WTC11 (cell line): ENCODE data around the gene TIMELESS. TPM values are rescaled to one million over a fixed set of nuclear protein-coding genes. Genes with fewer than 3 reads are reported as not detected.

Experiments used
- ATAC-seq: fragments of 200-7000 bp; cut with Tn5 transposase; 2 replicates; pipeline ENCODE4 v1.10.0; 2021; ENCODE audit warnings: mild to moderate bottlenecking, moderate library complexity
- CTCF ChIA-PET: fragments of 300-600 bp; sonication (Branson Sonifier 250); formaldehyde crosslinking; loops from one replicate; lab custom pipeline; 2021; ENCODE audit warnings: antibody characterized with exemption; lab: Charles Lee
- POLR2A ChIA-PET: fragments of 350-600 bp; sonication (Branson Sonifier 250); formaldehyde crosslinking; loops from one replicate; lab custom pipeline; 2021; ENCODE audit warnings: antibody characterized with exemption; lab: Charles Lee
- DNase-seq: peaks from one replicate; pipeline ENCODE4 v3.0.0; 2021; ENCODE audit warnings: low spot score
- H3K27ac Mint-ChIP-seq: 2 replicates; pipeline ENCODE4 v1.8.0; 2021; ENCODE audit warnings: mixed read lengths
- H3K27me3 Mint-ChIP-seq: 2 replicates; pipeline ENCODE4 v1.8.0; 2021; ENCODE audit warnings: low read depth, mild to moderate bottlenecking, moderate library complexity, mixed read lengths
- H3K36me3 Mint-ChIP-seq: 2 replicates; pipeline ENCODE4 v1.8.0; 2021; ENCODE audit warnings: mixed read lengths
- H3K4me1 Mint-ChIP-seq: 2 replicates; pipeline ENCODE4 v1.8.0; 2022; ENCODE audit warnings: mixed read lengths
- H3K4me3 Mint-ChIP-seq: 2 replicates; pipeline ENCODE4 v1.8.0; 2021; ENCODE audit warnings: mild to moderate bottlenecking, moderate library complexity, mixed read lengths
- H3K9me3 Mint-ChIP-seq: 2 replicates; pipeline ENCODE4 v1.8.0; 2021; ENCODE audit warnings: mixed read lengths
- AFF4 ChIP-seq: sonication (generic); formaldehyde crosslinking; IDR thresholded peaks from 2 replicates; pipeline ENCODE4 v1.8.1; 2023; ENCODE audit warnings: mild to moderate bottlenecking, missing genetic modification reagents, borderline replicate concordance
- ARID4B ChIP-seq: sonication (generic); formaldehyde crosslinking; IDR thresholded peaks from 2 replicates; pipeline ENCODE4 v1.8.0; 2023; ENCODE audit warnings: missing genetic modification reagents, mild to moderate bottlenecking, borderline replicate concordance
- ATF2 ChIP-seq: sonication (generic); formaldehyde crosslinking; IDR thresholded peaks from 2 replicates; pipeline ENCODE4 v1.8.1; 2022; ENCODE audit warnings: low read depth, missing genetic modification reagents, borderline replicate concordance
- ATF3 ChIP-seq: sonication (generic); formaldehyde crosslinking; conservative IDR thresholded peaks from 2 replicates; pipeline ENCODE4 v1.8.1; 2022; ENCODE audit warnings: mild to moderate bottlenecking, missing genetic modification reagents
- CBFB ChIP-seq: sonication (generic); formaldehyde crosslinking; IDR thresholded peaks from 2 replicates; pipeline ENCODE4 v1.8.1; 2022; ENCODE audit warnings: mild to moderate bottlenecking, low read depth, missing genetic modification reagents
- E2F1 ChIP-seq: sonication (generic); formaldehyde crosslinking; IDR thresholded peaks from 2 replicates; pipeline ENCODE4 v1.8.0; 2022; ENCODE audit warnings: mild to moderate bottlenecking, missing genetic modification reagents
- FOXK1 ChIP-seq: sonication (generic); formaldehyde crosslinking; IDR thresholded peaks from 2 replicates; pipeline ENCODE4 v1.8.0; 2022; ENCODE audit warnings: mild to moderate bottlenecking, moderate library complexity, missing genetic modification reagents
- GTF2I ChIP-seq: fragments of 250-450 bp; sonication (Bioruptor Pico); conservative IDR thresholded peaks from 2 replicates; pipeline ENCODE4 v1.4.0; 2021; ENCODE audit warnings: mild to moderate bottlenecking
- PREB ChIP-seq: sonication (generic); formaldehyde crosslinking; IDR thresholded peaks from 2 replicates; pipeline ENCODE4 v1.8.1; 2022; ENCODE audit warnings: mild to moderate bottlenecking, missing genetic modification reagents, moderate library complexity, borderline replicate concordance
- SP1 ChIP-seq: sonication (generic); formaldehyde crosslinking; conservative IDR thresholded peaks from 2 replicates; pipeline ENCODE4 v1.8.1; 2022; ENCODE audit warnings: missing genetic modification reagents
- STAT6 ChIP-seq: sonication (generic); formaldehyde crosslinking; conservative IDR thresholded peaks from 2 replicates; pipeline ENCODE4 v1.8.1; 2023; ENCODE audit warnings: mild to moderate bottlenecking, low read depth, missing genetic modification reagents, moderate library complexity
- ZNF232 ChIP-seq: sonication (generic); formaldehyde crosslinking; IDR thresholded peaks from 2 replicates; pipeline ENCODE4 v1.8.0; 2022; ENCODE audit warnings: mild to moderate bottlenecking, missing genetic modification reagents
- ZNF423 ChIP-seq: fragments of 250-450 bp; sonication (Bioruptor Pico); IDR thresholded peaks from 2 replicates; pipeline ENCODE4 v2.1.2; 2022; ENCODE audit warnings: mild to moderate bottlenecking, moderate library complexity
- ZNF425 ChIP-seq: fragments of 250-450 bp; sonication (Bioruptor Pico); conservative IDR thresholded peaks from 2 replicates; pipeline ENCODE4 v1.9.0; 2021; ENCODE audit warnings: mild to moderate bottlenecking
- total RNA-seq: library from RNA; stranded (reverse); gene quantifications from 3 replicates; pipeline ENCODE4 v1.2.3, GENCODE V29; 2021

TIMELESS gene
- total RNA-seq, 1 experiment from 2014 or later = 60.9 TPM

GRCh38 chr12:56434828-56435227 is 14.4 kb downstream of the TIMELESS start:
- ChIA-PET POLR2A (no interaction called here), CTCF (interaction anchor here (1.4 to 1.6 kb wide), 2 partner anchors 29 to 119 kb away, joined by 6 read pairs; partner anchors contain the start of gene CNPY2)
- TF ChIP-seq E2F1 (CRISPR knock-in tag) (no peak), ATF2 (CRISPR knock-in tag) (no peak)
- Mint-ChIP-seq H3K4me3 (no peak overlapping the region), H3K27ac (peak overlapping the region; percentile 84), H3K36me3 (peaks cover 29% of the 10 kb centered on the region), H3K4me1 (peaks cover 9% of the 10 kb centered on the region), H3K9me3 (peaks cover 3% of the 10 kb centered on the region; the same call in 1 of the 2 replicates), H3K27me3 (no peaks in the 10 kb centered on the region)
- no peak for ATAC-seq
- no peak for DNase-seq

- POLR2A ChIA-PET = interaction anchor here (0.7 kb wide), 1 partner anchor 166 kb away, joined by 5 read pairs; no protein-coding TSS in a partner anchor
- no peak for ATAC-seq
- no peaks in the 10 kb centered on the region for H3K9me3 Mint-ChIP-seq
- no peaks in the 10 kb centered on the region for H3K27me3 Mint-ChIP-seq
- no peak overlapping the region for H3K27ac Mint-ChIP-seq
- DNase-seq = no peak
- peaks cover 41% of the 10 kb centered on the region for H3K36me3 Mint-ChIP-seq
- CTCF ChIA-PET = interaction anchor here (1.2 kb wide), 1 partner anchor 32 kb away, joined by 3 read pairs; no protein-coding TSS in a partner anchor
- no peak overlapping the region for H3K4me3 Mint-ChIP-seq
- no peaks in the 10 kb centered on the region for H3K4me1 Mint-ChIP-seq
- TF ChIP-seq ZNF423 = no peak
- no peak for TF ChIP-seq STAT6 (CRISPR knock-in tag)
- TF ChIP-seq ZNF425 (CRISPR knock-in tag) = no peak
- TF ChIP-seq ARID4B (CRISPR knock-in tag) = no peak
- TF ChIP-seq CBFB = no peak
- no peak for TF ChIP-seq ZNF232 (CRISPR knock-in tag)
- no peak for TF ChIP-seq FOXK1 (CRISPR knock-in tag)
- TF ChIP-seq AFF4 (CRISPR knock-in tag) = no peak
- no peak for TF ChIP-seq ATF3 (CRISPR knock-in tag)
- TF ChIP-seq SP1 = no peak
- TF ChIP-seq GTF2I (CRISPR knock-in tag) = no peak
- no peak for TF ChIP-seq PREB
Measured at GRCh38 chr12:56431850-56432249, 17.4 kb downstream of the TIMELESS start.
